ENCODE data around the gene CX3CR1.

GRCh38 chr3:39222939-39223338 lies 56.9 kb downstream of the CX3CR1 start:
- TF ChIP-seq POLR2AphosphoS5 (IDR thresholded peaks at IDR 0.05; ENCODE audit: low read length) (no peak), EED (IDR thresholded peaks at IDR 0.05; ENCODE audit: low read depth) (no peak), CTCF (IDR thresholded peaks at IDR 0.05 in 2 of 3, conservative IDR thresholded peaks at IDR 0.05 in 1 of 3; ENCODE audit: control insufficient read depth in 2 of 3, extremely low read depth in 1 of 3, insufficient read depth in 1 of 3, low read depth in 3 of 3, low read length in 3 of 3) (no peak), REST (IDR thresholded peaks at IDR 0.05; ENCODE audit: low read depth, low read length) (no peak), FOS (IDR thresholded peaks at IDR 0.05; ENCODE audit: borderline replicate concordance, extremely low read depth, insufficient read length) (no peak), TAF1 (IDR thresholded peaks at IDR 0.05; ENCODE audit: borderline replicate concordance, low read depth, low read length) (no peak), MXI1 (IDR thresholded peaks at IDR 0.05; ENCODE audit: low read depth, low read length) (no peak), RELA (IDR thresholded peaks at IDR 0.05; ENCODE audit: borderline replicate concordance, partially characterized antibody) (no peak), BCLAF1 (IDR thresholded peaks at IDR 0.05) (no peak), RFX5 (IDR thresholded peaks at IDR 0.05; ENCODE audit: low read depth, low read length) (no peak), RB1 (IDR thresholded peaks at IDR 0.05; ENCODE audit: borderline replicate concordance) (no peak), LARP7 (IDR thresholded peaks at IDR 0.05) (no peak), HDAC2 (IDR thresholded peaks at IDR 0.05) (no peak), POLR2A (IDR thresholded peaks at IDR 0.05; ENCODE audit: low read depth, low read length) (no peak)
